Measurements from ENCODE around the gene EGFR. TPM values are rescaled to one million over a fixed set of nuclear protein-coding genes. Genes with fewer than 3 reads are reported as not detected.

Gene EGFR
- polyA plus RNA-seq, 1 of the 3 experiments (the other 2 are of a cell fraction): 37.6 TPM

DNA sequence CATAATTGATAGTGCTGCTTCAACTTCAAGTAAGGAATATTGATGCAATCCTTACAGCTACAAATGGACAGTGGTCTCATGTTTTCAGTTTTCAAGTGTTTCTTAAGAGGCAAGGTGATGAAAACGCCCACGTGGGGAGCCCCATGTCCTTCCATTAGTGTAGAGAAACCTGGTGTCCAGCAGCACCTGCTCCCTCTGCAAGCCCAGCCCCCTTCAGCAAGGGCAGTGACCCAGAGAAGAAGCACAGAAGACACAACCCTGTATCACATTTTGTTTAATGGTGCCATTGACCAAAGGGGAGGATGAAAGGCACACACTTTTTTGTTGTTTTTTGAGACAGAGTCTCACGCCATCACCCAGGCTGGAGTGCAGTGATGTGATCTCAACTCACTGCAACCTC is 143.7 kb downstream of the EGFR start:
- Histone ChIP-seq H3K36me3 (replicated peaks in 1 of 2; ENCODE audit: control insufficient read depth in 1 of 2, insufficient read depth in 2 of 2, low read length in 1 of 2) (peaks cover 68 to 78% of the 10 kb centered on the region in 2 experiments), H3F3A (replicated peaks; ENCODE audit: insufficient read depth) (peaks cover 3% of the 10 kb centered on the region), H3K9ac (no peak overlapping the region), H3K27ac (ENCODE audit: low read depth in 2 of 2, low read length in 1 of 2) (no peak overlapping the region), H3K27me3 (ENCODE audit: insufficient read depth) (no peaks in the 10 kb centered on the region), H3K9me2 (no peaks in the 10 kb centered on the region), H3K79me2 (ENCODE audit: insufficient read depth) (peaks cover 20% of the 10 kb centered on the region), H3K4me3 (ENCODE audit: low read depth in 2 of 2, low read length in 1 of 2) (no peak overlapping the region), H4K20me1 (ENCODE audit: insufficient read depth) (0 out of 2 replicates have a peak, but pooled peaks cover 6% of the 10 kb centered on the region), H3K4me1 (ENCODE audit: control insufficient read depth in 1 of 2, insufficient read depth in 2 of 2, low read depth in 1 of 2, low read length in 1 of 2) (peaks cover 0 to 6% of the 10 kb centered on the region in 2 experiments; a peak in 1 of 4 replicates), H2AFZ (ENCODE audit: low read depth) (no peak overlapping the region), H3K9me3 (no peaks in the 10 kb centered on the region), H3K4me2 (no peak overlapping the region)
- POLR2A ChIA-PET: no interaction called here
- 96% methylated on average over 3 of the region's 3 CpGs for WGBS (ENCODE audit: low lambda C conversion rate)
- TF ChIP-seq, protein P1, sequence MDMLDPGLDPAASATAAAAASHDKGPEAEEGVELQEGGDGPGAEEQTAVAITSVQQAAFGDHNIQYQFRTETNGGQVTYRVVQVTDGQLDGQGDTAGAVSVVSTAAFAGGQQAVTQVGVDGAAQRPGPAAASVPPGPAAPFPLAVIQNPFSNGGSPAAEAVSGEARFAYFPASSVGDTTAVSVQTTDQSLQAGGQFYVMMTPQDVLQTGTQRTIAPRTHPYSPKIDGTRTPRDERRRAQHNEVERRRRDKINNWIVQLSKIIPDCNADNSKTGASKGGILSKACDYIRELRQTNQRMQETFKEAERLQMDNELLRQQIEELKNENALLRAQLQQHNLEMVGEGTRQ (IDR thresholded peaks at IDR 0.05; ENCODE audit: borderline replicate concordance, low read depth, low read length): no peak
- TF ChIP-seq, protein P2, sequence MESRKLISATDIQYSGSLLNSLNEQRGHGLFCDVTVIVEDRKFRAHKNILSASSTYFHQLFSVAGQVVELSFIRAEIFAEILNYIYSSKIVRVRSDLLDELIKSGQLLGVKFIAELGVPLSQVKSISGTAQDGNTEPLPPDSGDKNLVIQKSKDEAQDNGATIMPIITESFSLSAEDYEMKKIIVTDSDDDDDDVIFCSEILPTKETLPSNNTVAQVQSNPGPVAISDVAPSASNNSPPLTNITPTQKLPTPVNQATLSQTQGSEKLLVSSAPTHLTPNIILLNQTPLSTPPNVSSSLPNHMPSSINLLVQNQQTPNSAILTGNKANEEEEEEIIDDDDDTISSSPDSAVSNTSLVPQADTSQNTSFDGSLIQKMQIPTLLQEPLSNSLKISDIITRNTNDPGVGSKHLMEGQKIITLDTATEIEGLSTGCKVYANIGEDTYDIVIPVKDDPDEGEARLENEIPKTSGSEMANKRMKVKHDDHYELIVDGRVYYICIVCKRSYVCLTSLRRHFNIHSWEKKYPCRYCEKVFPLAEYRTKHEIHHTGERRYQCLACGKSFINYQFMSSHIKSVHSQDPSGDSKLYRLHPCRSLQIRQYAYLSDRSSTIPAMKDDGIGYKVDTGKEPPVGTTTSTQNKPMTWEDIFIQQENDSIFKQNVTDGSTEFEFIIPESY (IDR thresholded peaks at IDR 0.05; ENCODE audit: borderline replicate concordance, low read depth): no peak
- TF ChIP-seq TAF1 (IDR thresholded peaks at IDR 0.05; ENCODE audit: borderline replicate concordance, low read depth, low read length): no peak
- TF ChIP-seq TCF12 (IDR thresholded peaks at IDR 0.05): no peak
- TF ChIP-seq JUND (IDR thresholded peaks at IDR 0.05): no peak
- no peak for TF ChIP-seq GATA2 (CRISPR knock-in tag; IDR thresholded peaks at IDR 0.05)
- TF ChIP-seq, protein P3, sequence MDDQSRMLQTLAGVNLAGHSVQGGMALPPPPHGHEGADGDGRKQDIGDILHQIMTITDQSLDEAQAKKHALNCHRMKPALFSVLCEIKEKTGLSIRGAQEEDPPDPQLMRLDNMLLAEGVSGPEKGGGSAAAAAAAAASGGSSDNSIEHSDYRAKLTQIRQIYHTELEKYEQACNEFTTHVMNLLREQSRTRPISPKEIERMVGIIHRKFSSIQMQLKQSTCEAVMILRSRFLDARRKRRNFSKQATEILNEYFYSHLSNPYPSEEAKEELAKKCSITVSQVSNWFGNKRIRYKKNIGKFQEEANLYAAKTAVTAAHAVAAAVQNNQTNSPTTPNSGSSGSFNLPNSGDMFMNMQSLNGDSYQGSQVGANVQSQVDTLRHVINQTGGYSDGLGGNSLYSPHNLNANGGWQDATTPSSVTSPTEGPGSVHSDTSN (IDR thresholded peaks at IDR 0.05): no peak
- no peak for TF ChIP-seq TEAD4 (IDR thresholded peaks at IDR 0.05; ENCODE audit: borderline replicate concordance, insufficient read depth)
- TF ChIP-seq RXRA (IDR thresholded peaks at IDR 0.05; ENCODE audit: borderline replicate concordance, low read depth): no peak
- TF ChIP-seq, protein P4, sequence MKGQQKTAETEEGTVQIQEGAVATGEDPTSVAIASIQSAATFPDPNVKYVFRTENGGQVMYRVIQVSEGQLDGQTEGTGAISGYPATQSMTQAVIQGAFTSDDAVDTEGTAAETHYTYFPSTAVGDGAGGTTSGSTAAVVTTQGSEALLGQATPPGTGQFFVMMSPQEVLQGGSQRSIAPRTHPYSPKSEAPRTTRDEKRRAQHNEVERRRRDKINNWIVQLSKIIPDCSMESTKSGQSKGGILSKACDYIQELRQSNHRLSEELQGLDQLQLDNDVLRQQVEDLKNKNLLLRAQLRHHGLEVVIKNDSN (IDR thresholded peaks at IDR 0.05; ENCODE audit: borderline replicate concordance, low read depth): no peak
- TF ChIP-seq EP300 (IDR thresholded peaks at IDR 0.05; ENCODE audit: borderline replicate concordance in 1 of 2, low read depth in 1 of 2, low read length in 1 of 2): no peak
- TF ChIP-seq FOXJ3 (CRISPR knock-in tag; IDR thresholded peaks at IDR 0.05): no peak
- no peak for TF ChIP-seq NRF1 (IDR thresholded peaks at IDR 0.05; ENCODE audit: low read depth, low read length)
- no peak for TF ChIP-seq MXI1 (IDR thresholded peaks at IDR 0.05; ENCODE audit: low read depth, low read length)
- DNase-seq: no peak
- CTCF ChIA-PET: interaction anchor here (2.1 kb wide), 1 partner anchor 93 kb away, joined by 18 read pairs; no protein-coding TSS in a partner anchor

Measured in SK-N-SH (cell line).